Panc1 (cell line): Measurements from ENCODE around the gene IFT27. TPM values are rescaled to one million over a fixed set of nuclear protein-coding genes. Genes with fewer than 3 reads are reported as not detected.

Experiments used
- ATAC-seq: fragments of 200-7000 bp; cut with Tn5 transposase; 2 replicates; pipeline ENCODE4 v1.9.1; 2020; ENCODE audit warnings: mild to moderate bottlenecking, moderate library complexity
- BruUV-seq: library from RNA; stranded (reverse); fragments of 400-500 nt; replicated peaks from 2 replicates; lab custom pipeline; 2021; lab: Mats Ljungman, UMichigan
- CTCF ChIA-PET: fragments of 300-600 bp; sonication (Branson Sonifier 250); formaldehyde crosslinking; loops from one replicate; lab custom pipeline; 2022; ENCODE audit warnings: antibody characterized with exemption; lab: Charles Lee
- POLR2A ChIA-PET: fragments of 300-600 bp; sonication (Branson Sonifier 250); formaldehyde crosslinking; loops from one replicate; lab custom pipeline; 2022; ENCODE audit warnings: antibody characterized with exemption; lab: Charles Lee
- DNase-seq: peaks from one replicate; pipeline ENCODE4 v3.0.0-alpha.2; 2010; ENCODE audit warnings: low read depth, low spot score
- H3K27ac ChIP-seq: 2 replicates; pipeline ENCODE4 v1.5.1; 2011; ENCODE audit warnings: mild to moderate bottlenecking, low read length, inconsistent platforms
- H3K27me3 ChIP-seq: fragments of 200-500 bp; sonication (Bioruptor generic); 2 replicates; pipeline ENCODE4 v1.6.0; 2014; ENCODE audit warnings: low read length, inconsistent platforms; ENCODE audit not compliant: control insufficient read depth, insufficient read depth
- H3K36me3 ChIP-seq: fragments of 200-500 bp; sonication (Bioruptor generic); 2 replicates; pipeline ENCODE4 v1.5.1; 2014; ENCODE audit warnings: inconsistent platforms, mild to moderate bottlenecking, low read length, moderate library complexity; ENCODE audit not compliant: control insufficient read depth, insufficient read depth
- H3K4me1 ChIP-seq: 2 replicates; pipeline ENCODE4 v1.5.1; 2011; ENCODE audit warnings: inconsistent platforms, mild to moderate bottlenecking, low read length, moderate library complexity; ENCODE audit not compliant: control insufficient read depth, insufficient read depth
- H3K4me3 ChIP-seq, 2 experiments: 2 replicates each; pipeline ENCODE4 v1.5.1; 2011 to 2012; ENCODE audit warnings: low read depth in 2 of 2, low read length in 2 of 2, mild to moderate bottlenecking in 2 of 2, inconsistent platforms in 1 of 2, moderate library complexity in 1 of 2
- H3K9me3 ChIP-seq: fragments of 200-500 bp; sonication (Bioruptor generic); 2 replicates; pipeline ENCODE4 v1.5.1; 2014; ENCODE audit warnings: low read depth, mild to moderate bottlenecking, inconsistent platforms, low read length, moderate library complexity; ENCODE audit not compliant: control insufficient read depth, insufficient read depth
- POLR2AphosphoS5 ChIP-seq: IDR thresholded peaks from 2 replicates; pipeline ENCODE4 v1.6.1; 2012; ENCODE audit warnings: mild to moderate bottlenecking, low read depth, low read length, moderate library complexity
- SIN3A ChIP-seq: IDR thresholded peaks from 2 replicates; pipeline ENCODE4 v1.6.1; 2012; ENCODE audit warnings: low read depth, mild to moderate bottlenecking, low read length, moderate library complexity, borderline replicate concordance; ENCODE audit not compliant: insufficient read depth
- TCF7L2 ChIP-seq: IDR thresholded peaks from 2 replicates; pipeline ENCODE4 v1.6.1; 2011; ENCODE audit warnings: mild to moderate bottlenecking, low read depth, low read length, inconsistent platforms
- in situ Hi-C: cut with HindIII; loops from 2 replicates; pipeline ENCODE4 v1.10.0; 2016; ENCODE audit warnings: low sequenced_read_pairs, low pct_unique_long_range_greater_than_20kb
- intact Hi-C: fragments of 100-400 bp; cut with micrococcal nuclease; formaldehyde crosslinking; loops from one replicate; pipeline ENCODE4 v1.10.0; 2022; ENCODE audit not compliant: unreplicated experiment
- total RNA-seq: library from RNA; stranded (reverse); gene quantifications from one replicate; pipeline ENCODE4 v1.2.1, GENCODE V29; 2021; ENCODE audit not compliant: unreplicated experiment
- TF ChIP-seq, protein P1 (sequence below): fragments of 450-650 bp; IDR thresholded peaks from 2 replicates; pipeline ENCODE4 v1.5.1; 2017; ENCODE audit warnings: mild to moderate bottlenecking
- TF ChIP-seq, protein P2 (sequence below), 2 experiments: IDR thresholded peaks; 2 replicates each; pipeline ENCODE4 v1.6.1; 2011 to 2012; ENCODE audit warnings: low read depth in 2 of 2, control low read depth in 1 of 2, low read length in 1 of 2, mild to moderate bottlenecking in 1 of 2, moderate library complexity in 1 of 2; ENCODE audit not compliant: insufficient read depth in 1 of 2

The IFT27 gene
- total RNA-seq, 1 experiment from 2014 or later: 44.4 TPM

DNA sequence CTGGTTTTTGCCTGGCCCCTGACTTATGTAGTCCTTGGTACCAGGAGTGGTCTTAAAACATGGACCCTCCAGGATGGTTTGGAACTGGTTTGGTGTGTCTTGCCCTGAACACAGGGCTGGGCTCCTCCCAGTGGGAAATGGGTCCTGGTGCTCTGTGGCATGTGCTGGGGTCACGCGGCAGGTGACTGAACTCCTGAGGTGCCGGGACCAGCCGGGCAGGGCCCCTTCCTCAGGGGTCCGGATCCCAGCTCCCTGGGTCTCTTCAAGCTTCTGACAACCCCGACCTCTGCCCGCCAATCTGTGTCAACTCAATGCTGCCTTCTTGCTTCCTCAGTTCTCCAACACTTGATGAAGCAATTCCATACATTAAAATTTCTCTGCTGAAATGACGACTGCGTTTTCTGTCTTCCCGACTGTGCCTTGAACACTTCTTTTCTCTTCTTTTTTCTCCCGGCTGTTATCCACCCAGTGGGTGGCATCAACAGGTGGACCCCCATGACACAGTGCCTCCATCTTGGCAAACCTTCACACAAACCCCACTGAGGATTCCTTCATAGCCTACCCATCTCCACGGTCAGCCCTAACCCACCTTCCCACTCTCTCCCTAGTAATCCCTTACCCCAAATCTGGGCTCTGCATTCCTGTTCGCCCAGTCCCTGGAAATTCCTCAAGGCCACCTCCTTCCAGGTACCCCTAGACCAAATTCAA is 4.4 kb downstream of the IFT27 start:
- in situ Hi-C loops (no loop called here), intact Hi-C loops (no loop called here)
- CTCF ChIA-PET: no interaction called here
- Histone ChIP-seq H3K36me3 (no peaks in the 10 kb centered on the region), H3K9me3 (no peaks in the 10 kb centered on the region), H3K27ac (no peak overlapping the region), H3K4me1 (peaks cover 9% of the 10 kb centered on the region), H3K27me3 (no peaks in the 10 kb centered on the region), H3K4me3 (no peak overlapping the region)
- POLR2A ChIA-PET: no interaction called here
- ATAC-seq: no peak
- TF ChIP-seq, protein P1, sequence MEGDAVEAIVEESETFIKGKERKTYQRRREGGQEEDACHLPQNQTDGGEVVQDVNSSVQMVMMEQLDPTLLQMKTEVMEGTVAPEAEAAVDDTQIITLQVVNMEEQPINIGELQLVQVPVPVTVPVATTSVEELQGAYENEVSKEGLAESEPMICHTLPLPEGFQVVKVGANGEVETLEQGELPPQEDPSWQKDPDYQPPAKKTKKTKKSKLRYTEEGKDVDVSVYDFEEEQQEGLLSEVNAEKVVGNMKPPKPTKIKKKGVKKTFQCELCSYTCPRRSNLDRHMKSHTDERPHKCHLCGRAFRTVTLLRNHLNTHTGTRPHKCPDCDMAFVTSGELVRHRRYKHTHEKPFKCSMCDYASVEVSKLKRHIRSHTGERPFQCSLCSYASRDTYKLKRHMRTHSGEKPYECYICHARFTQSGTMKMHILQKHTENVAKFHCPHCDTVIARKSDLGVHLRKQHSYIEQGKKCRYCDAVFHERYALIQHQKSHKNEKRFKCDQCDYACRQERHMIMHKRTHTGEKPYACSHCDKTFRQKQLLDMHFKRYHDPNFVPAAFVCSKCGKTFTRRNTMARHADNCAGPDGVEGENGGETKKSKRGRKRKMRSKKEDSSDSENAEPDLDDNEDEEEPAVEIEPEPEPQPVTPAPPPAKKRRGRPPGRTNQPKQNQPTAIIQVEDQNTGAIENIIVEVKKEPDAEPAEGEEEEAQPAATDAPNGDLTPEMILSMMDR: no peak
- no peak for TF ChIP-seq SIN3A
- BruUV-seq: no TSS peak
- no peak for DNase-seq

DNA sequence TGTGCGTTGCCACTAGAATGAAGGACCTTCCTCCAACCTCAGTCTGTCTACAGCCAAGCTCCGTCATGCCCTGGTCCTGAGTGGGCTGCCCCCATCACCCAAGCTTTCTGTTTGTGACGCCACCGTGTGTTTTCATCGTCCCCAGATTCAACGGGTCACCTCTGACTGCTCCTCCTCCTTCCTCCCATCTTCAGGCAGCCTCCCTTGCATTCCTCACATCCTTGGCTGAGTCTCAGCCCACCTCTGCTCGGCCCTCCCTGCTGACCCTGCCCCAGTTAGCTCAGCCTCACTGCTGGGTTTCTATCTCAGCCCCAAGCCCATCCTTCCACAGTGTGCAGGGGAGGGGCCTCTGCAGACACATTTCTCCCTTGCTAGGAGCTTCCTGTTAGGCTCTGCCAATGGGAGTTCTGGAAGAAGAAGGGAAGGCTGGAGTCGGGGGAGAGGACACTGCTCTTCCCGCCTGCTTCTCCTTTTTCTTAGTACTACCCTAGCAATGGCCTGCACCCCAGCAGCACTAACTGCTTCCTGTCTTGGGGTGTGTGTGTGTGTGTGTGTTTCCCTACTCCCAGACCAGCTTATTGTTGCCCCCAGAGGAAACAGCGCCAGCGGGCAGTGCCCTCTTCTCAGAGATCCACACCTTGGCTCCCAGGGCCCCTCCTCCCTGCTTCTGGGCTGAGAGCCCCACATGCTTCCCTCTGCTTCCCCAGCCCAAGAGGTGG is 5.2 kb downstream of the IFT27 start:
- intact Hi-C loops: no loop called here
- CTCF ChIA-PET: no interaction called here
- ATAC-seq: no peak

More for the DNA sequence above, 5.2 kb downstream of the IFT27 start:
- TF ChIP-seq, protein P2, sequence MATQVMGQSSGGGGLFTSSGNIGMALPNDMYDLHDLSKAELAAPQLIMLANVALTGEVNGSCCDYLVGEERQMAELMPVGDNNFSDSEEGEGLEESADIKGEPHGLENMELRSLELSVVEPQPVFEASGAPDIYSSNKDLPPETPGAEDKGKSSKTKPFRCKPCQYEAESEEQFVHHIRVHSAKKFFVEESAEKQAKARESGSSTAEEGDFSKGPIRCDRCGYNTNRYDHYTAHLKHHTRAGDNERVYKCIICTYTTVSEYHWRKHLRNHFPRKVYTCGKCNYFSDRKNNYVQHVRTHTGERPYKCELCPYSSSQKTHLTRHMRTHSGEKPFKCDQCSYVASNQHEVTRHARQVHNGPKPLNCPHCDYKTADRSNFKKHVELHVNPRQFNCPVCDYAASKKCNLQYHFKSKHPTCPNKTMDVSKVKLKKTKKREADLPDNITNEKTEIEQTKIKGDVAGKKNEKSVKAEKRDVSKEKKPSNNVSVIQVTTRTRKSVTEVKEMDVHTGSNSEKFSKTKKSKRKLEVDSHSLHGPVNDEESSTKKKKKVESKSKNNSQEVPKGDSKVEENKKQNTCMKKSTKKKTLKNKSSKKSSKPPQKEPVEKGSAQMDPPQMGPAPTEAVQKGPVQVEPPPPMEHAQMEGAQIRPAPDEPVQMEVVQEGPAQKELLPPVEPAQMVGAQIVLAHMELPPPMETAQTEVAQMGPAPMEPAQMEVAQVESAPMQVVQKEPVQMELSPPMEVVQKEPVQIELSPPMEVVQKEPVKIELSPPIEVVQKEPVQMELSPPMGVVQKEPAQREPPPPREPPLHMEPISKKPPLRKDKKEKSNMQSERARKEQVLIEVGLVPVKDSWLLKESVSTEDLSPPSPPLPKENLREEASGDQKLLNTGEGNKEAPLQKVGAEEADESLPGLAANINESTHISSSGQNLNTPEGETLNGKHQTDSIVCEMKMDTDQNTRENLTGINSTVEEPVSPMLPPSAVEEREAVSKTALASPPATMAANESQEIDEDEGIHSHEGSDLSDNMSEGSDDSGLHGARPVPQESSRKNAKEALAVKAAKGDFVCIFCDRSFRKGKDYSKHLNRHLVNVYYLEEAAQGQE (IDR thresholded peaks at IDR 0.05; ENCODE audit: insufficient read depth in 1 of 2, low read depth in 2 of 2, low read length in 1 of 2): no peak
- TF ChIP-seq, protein P1: no peak
- TF ChIP-seq POLR2AphosphoS5: no peak
- TF ChIP-seq TCF7L2: no peak
- no peak for TF ChIP-seq SIN3A
- Histone ChIP-seq H3K36me3 (no peaks in the 10 kb centered on the region), H3K27me3 (no peaks in the 10 kb centered on the region), H3K27ac (no peak overlapping the region), H3K4me1 (peaks cover 8% of the 10 kb centered on the region), H3K9me3 (no peaks in the 10 kb centered on the region), H3K4me3 (no peak overlapping the region)
- BruUV-seq: no TSS peak
- in situ Hi-C loops: no loop called here
- POLR2A ChIA-PET: no interaction called here
- no peak for DNase-seq
